Effector memory CD4-positive, alpha-beta T cell (primary cell): ENCODE data around the gene NT5C1A.

Experiments
- DNase-seq, 3 donors: peaks; one replicate each; pipeline ENCODE4 v3.0.0-alpha.2; 2020
- H3K27ac ChIP-seq: 2 replicates; pipeline ENCODE4 v1.7.0; 2013; ENCODE audit warnings: mild to moderate bottlenecking, low read length, moderate library complexity; ENCODE audit not compliant: insufficient read depth, poor library complexity, severe bottlenecking
- H3K27me3 ChIP-seq: replicated peaks from 2 replicates; pipeline ENCODE4 v1.7.0; 2013; ENCODE audit warnings: mild to moderate bottlenecking, low read length; ENCODE audit not compliant: insufficient read depth, control insufficient read depth, poor library complexity, severe bottlenecking
- H3K36me3 ChIP-seq: 2 replicates; pipeline ENCODE4 v1.7.0; 2013; ENCODE audit warnings: mild to moderate bottlenecking, low read length, moderate library complexity; ENCODE audit not compliant: control insufficient read depth, insufficient read depth
- H3K4me1 ChIP-seq: 2 replicates; pipeline ENCODE4 v1.7.0; 2013; ENCODE audit warnings: low read length, mild to moderate bottlenecking; ENCODE audit not compliant: control insufficient read depth, insufficient read depth, poor library complexity, severe bottlenecking
- H3K4me3 ChIP-seq: 2 replicates; pipeline ENCODE4 v1.7.0; 2013; ENCODE audit warnings: low read length, low read depth, mild to moderate bottlenecking; ENCODE audit not compliant: insufficient read depth, poor library complexity, severe bottlenecking
- H3K9me3 ChIP-seq: 2 replicates; pipeline ENCODE4 v1.7.0; 2013; ENCODE audit warnings: mild to moderate bottlenecking, low read length, moderate library complexity; ENCODE audit not compliant: control insufficient read depth

Gene NT5C1A

GRCh38 chr1:39670689-39671088 lies 1.2 kb downstream of the NT5C1A start:
- Histone ChIP-seq H3K27ac (no peak overlapping the region), H3K36me3 (no peaks in the 10 kb centered on the region), H3K27me3 (peaks cover 18% of the 10 kb centered on the region), H3K4me3 (no peak overlapping the region), H3K4me1 (peaks cover 15% of the 10 kb centered on the region), H3K9me3 (no peaks in the 10 kb centered on the region)
- no peak for DNase-seq

- no peak for DNase-seq
- Histone ChIP-seq H3K27ac (no peak overlapping the region), H3K27me3 (peaks cover 18% of the 10 kb centered on the region), H3K36me3 (no peaks in the 10 kb centered on the region), H3K4me1 (peaks cover 15% of the 10 kb centered on the region), H3K4me3 (no peak overlapping the region), H3K9me3 (no peaks in the 10 kb centered on the region)
These were observed 3.0 kb downstream of the NT5C1A start for GRCh38 chr1:39668894-39669293.

GRCh38 chr1:39668111-39668510 lies 3.8 kb downstream of the NT5C1A start:
- no peak overlapping the region for H3K4me3 ChIP-seq
- H3K36me3 ChIP-seq = no peaks in the 10 kb centered on the region
- H3K4me1 ChIP-seq = peaks cover 15% of the 10 kb centered on the region
- no peak overlapping the region for H3K27ac ChIP-seq
- peaks cover 18% of the 10 kb centered on the region for H3K27me3 ChIP-seq
- H3K9me3 ChIP-seq = no peaks in the 10 kb centered on the region
- DNase-seq = no peak

- H3K36me3 ChIP-seq = no peaks in the 10 kb centered on the region
- no peak for DNase-seq
- peaks cover 18% of the 10 kb centered on the region for H3K27me3 ChIP-seq
- peaks cover 10% of the 10 kb centered on the region for H3K4me1 ChIP-seq
- H3K27ac ChIP-seq = no peak overlapping the region
- H3K9me3 ChIP-seq = no peaks in the 10 kb centered on the region
- H3K4me3 ChIP-seq = no peak overlapping the region
These were observed 5.1 kb downstream of the NT5C1A start for GRCh38 chr1:39666772-39667171.

GRCh38 chr1:39663559-39663958 lies 8.3 kb downstream of the NT5C1A start:
- H3K27me3 ChIP-seq = no peaks in the 10 kb centered on the region
- no peak overlapping the region for H3K27ac ChIP-seq
- H3K4me3 ChIP-seq = no peak overlapping the region
- no peak for DNase-seq
- no peaks in the 10 kb centered on the region for H3K4me1 ChIP-seq
- H3K9me3 ChIP-seq = no peaks in the 10 kb centered on the region
- H3K36me3 ChIP-seq = no peaks in the 10 kb centered on the region

- H3K4me3 ChIP-seq = no peak overlapping the region
- H3K27me3 ChIP-seq = no peaks in the 10 kb centered on the region
- H3K36me3 ChIP-seq = no peaks in the 10 kb centered on the region
- H3K4me1 ChIP-seq = no peaks in the 10 kb centered on the region
- H3K9me3 ChIP-seq = no peaks in the 10 kb centered on the region
- DNase-seq = no peak
- H3K27ac ChIP-seq = no peak overlapping the region
These were observed 9.0 kb downstream of the NT5C1A start for GRCh38 chr1:39662861-39663260.

- H3K36me3 ChIP-seq = no peaks in the 10 kb centered on the region
- H3K27ac ChIP-seq = no peak overlapping the region
- DNase-seq = no peak
- H3K27me3 ChIP-seq = no peaks in the 10 kb centered on the region
- H3K4me1 ChIP-seq = no peaks in the 10 kb centered on the region
- H3K9me3 ChIP-seq = no peaks in the 10 kb centered on the region
- H3K4me3 ChIP-seq = no peak overlapping the region
These were observed 12.4 kb downstream of the NT5C1A start for GRCh38 chr1:39659538-39659937.

- Histone ChIP-seq H3K36me3 (no peaks in the 10 kb centered on the region), H3K27me3 (no peaks in the 10 kb centered on the region), H3K4me1 (no peaks in the 10 kb centered on the region), H3K27ac (no peak overlapping the region), H3K9me3 (no peaks in the 10 kb centered on the region), H3K4me3 (no peak overlapping the region)
- no peak for DNase-seq
These were observed 12.8 kb downstream of the NT5C1A start for GRCh38 chr1:39659110-39659509.

GRCh38 chr1:39657923-39658485 lies 13.9 kb downstream of the NT5C1A start:
- peak; percentile 12 to 45 (median 25) for DNase-seq
- no peaks in the 10 kb centered on the region for H3K36me3 ChIP-seq
- H3K27ac ChIP-seq = no peak overlapping the region
- H3K4me3 ChIP-seq = no peak overlapping the region
- H3K4me1 ChIP-seq = no peaks in the 10 kb centered on the region
- no peaks in the 10 kb centered on the region for H3K9me3 ChIP-seq
- H3K27me3 ChIP-seq = no peaks in the 10 kb centered on the region

- H3K27me3 ChIP-seq = no peaks in the 10 kb centered on the region
- DNase-seq = no peak
- no peaks in the 10 kb centered on the region for H3K9me3 ChIP-seq
- no peak overlapping the region for H3K27ac ChIP-seq
- no peaks in the 10 kb centered on the region for H3K4me1 ChIP-seq
- no peaks in the 10 kb centered on the region for H3K36me3 ChIP-seq
- H3K4me3 ChIP-seq = no peak overlapping the region
These were observed 14.5 kb downstream of the NT5C1A start for GRCh38 chr1:39657402-39657801.
